ENCODE measurements around the gene WDR55. TPM values are rescaled to one million over a fixed set of nuclear protein-coding genes. Genes with fewer than 3 reads are reported as not detected.

The WDR55 gene
- total and polyA plus RNA-seq, 2 of the 13 experiments (the other 11 are each of a cell fraction or from before 2014, with no cell fraction given), result 17.7 to 18.2 TPM

GRCh38 chr5:140664359-140665119, at the start of gene WDR55 (continued):
- TF ChIP-seq ZNF276 (CRISPR knock-in tag; IDR thresholded peaks at IDR 0.05; ENCODE audit: low read depth) (no peak), FOXK1 (CRISPR knock-in tag; IDR thresholded peaks at IDR 0.05; ENCODE audit: borderline replicate concordance, low read depth) (peak; percentile 55; the same call in 1 of the 2 replicates), ZNF383 (CRISPR knock-in tag; IDR thresholded peaks at IDR 0.05; ENCODE audit: borderline replicate concordance) (peak; percentile 58; the same call in 1 of the 2 replicates), PRMT3 (CRISPR knock-in tag; IDR thresholded peaks at IDR 0.05; ENCODE audit: borderline replicate concordance, low read depth) (0 out of 2 replicates have a peak, but pooled peaks have one; percentile 44), GMEB1 (CRISPR knock-in tag; IDR thresholded peaks at IDR 0.05; ENCODE audit: borderline replicate concordance) (peak; percentile 70), NR2C2 (CRISPR knock-in tag; IDR thresholded peaks at IDR 0.05; ENCODE audit: borderline replicate concordance) (peak; percentile 71; the same call in 1 of the 2 replicates), ZNF790 (CRISPR knock-in tag; IDR thresholded peaks at IDR 0.05; ENCODE audit: borderline replicate concordance) (peak; percentile 75; the same call in 1 of the 2 replicates), HIC2 (CRISPR knock-in tag; IDR thresholded peaks at IDR 0.05; ENCODE audit: low read depth) (0 out of 2 replicates have a peak, but pooled peaks have one; percentile 32), ZNF546 (CRISPR knock-in tag; conservative IDR thresholded peaks at IDR 0.05) (0 out of 2 replicates have a peak, but pooled peaks have one; percentile 9), ZNF510 (CRISPR knock-in tag; IDR thresholded peaks at IDR 0.05; ENCODE audit: low read depth) (no peak), SIX1 (CRISPR knock-in tag; IDR thresholded peaks at IDR 0.05; ENCODE audit: borderline replicate concordance) (0 out of 2 replicates have a peak, but pooled peaks have one; percentile 21), YY1 (IDR thresholded peaks at IDR 0.05; ENCODE audit: insufficient read depth, insufficient replicate concordance, low read depth, low read length) (peak; percentile 49), PHF21A (CRISPR knock-in tag; IDR thresholded peaks at IDR 0.05) (peak; percentile 83), ATAD3A (CRISPR knock-in tag; IDR thresholded peaks at IDR 0.05) (no peak), SMC3 (IDR thresholded peaks at IDR 0.05; ENCODE audit: low read length) (no peak), SP1 (IDR thresholded peaks at IDR 0.05) (no peak), SP1 (CRISPR knock-in tag; IDR thresholded peaks at IDR 0.05) (peak; percentile 79), MAX (IDR thresholded peaks at IDR 0.05) (peak; percentile 74), IRF2 (CRISPR knock-in tag; IDR thresholded peaks at IDR 0.05) (peak; percentile 34; the same call in 1 of the 2 replicates), HNRNPL (IDR thresholded peaks at IDR 0.05; ENCODE audit: low read depth, low read length) (peak; percentile 73; the same call in 1 of the 2 replicates)

Data from HepG2 (cell line).